CD4-positive, alpha-beta T cell treated with Interferon gamma for 1 hour (primary cell): ENCODE results near the gene UST.
"Not testable (repeated sequence)": the region's sequence is repeated elsewhere in the genome, so short reads cannot be mapped to it uniquely, and the experiment has no call there.

Source experiments
- DNase-seq: peaks from one replicate; pipeline ENCODE4 v3.0.0-alpha.2; 2020

Gene UST

GRCh38 chr6:148769304-148769968, 22.6 kb downstream of the UST start:
- no peak for DNase-seq

- DNase-seq, result no peak
Observed at GRCh38 chr6:148770408-148771211, 23.8 kb downstream of the UST start.

GRCh38 chr6:148771212-148771601, 24.4 kb downstream of the UST start:
- no peak for DNase-seq

GRCh38 chr6:148771896-148772554, 25.2 kb downstream of the UST start:
- DNase-seq, result no peak

- no peak for DNase-seq
Observed at GRCh38 chr6:148775161-148775560, 28.3 kb downstream of the UST start.

GRCh38 chr6:148776321-148777308, 29.8 kb downstream of the UST start:
- no peak for DNase-seq

GRCh38 chr6:148779142-148779562, 32.3 kb downstream of the UST start:
- no peak for DNase-seq

GRCh38 chr6:148780423-148780822, 33.6 kb downstream of the UST start:
- DNase-seq, result not testable (repeated sequence)

GRCh38 chr6:148780918-148781436, 34.1 kb downstream of the UST start:
- no peak for DNase-seq

GRCh38 chr6:148789948-148790347, 43.1 kb downstream of the UST start:
- no peak for DNase-seq

- no peak for DNase-seq
Observed at GRCh38 chr6:148790404-148790803, 43.6 kb downstream of the UST start.

GRCh38 chr6:148790817-148791216, 44.0 kb downstream of the UST start:
- DNase-seq, result no peak

GRCh38 chr6:148791372-148791771, 44.5 kb downstream of the UST start:
- DNase-seq, result no peak

- DNase-seq, result no peak
Observed at GRCh38 chr6:148793721-148794120, 46.9 kb downstream of the UST start.

- DNase-seq, result no peak
Observed at GRCh38 chr6:148794797-148795196, 48.0 kb downstream of the UST start.

- no peak for DNase-seq
Observed at GRCh38 chr6:148795563-148795962, 48.7 kb downstream of the UST start.

- no peak for DNase-seq
Observed at GRCh38 chr6:148799647-148800046, 52.8 kb downstream of the UST start.

GRCh38 chr6:148800536-148800935, 53.7 kb downstream of the UST start:
- no peak for DNase-seq

GRCh38 chr6:148803979-148804378, 57.1 kb downstream of the UST start:
- DNase-seq, result no peak

GRCh38 chr6:148805777-148806176, 58.9 kb downstream of the UST start:
- no peak for DNase-seq

GRCh38 chr6:148807784-148808183, 61.0 kb downstream of the UST start:
- DNase-seq, result no peak

- no peak for DNase-seq
Observed at GRCh38 chr6:148808786-148809304, 62.0 kb downstream of the UST start.
